Mesodermal cell (in vitro differentiated cells): ENCODE data around the gene AGBL1.

Experiments used
- H3K27ac ChIP-seq: 2 replicates; pipeline ENCODE4 v1.7.0; 2013; ENCODE audit warnings: mild to moderate bottlenecking, low read depth, low read length, moderate library complexity; ENCODE audit not compliant: severe bottlenecking
- H3K36me3 ChIP-seq: 2 replicates; pipeline ENCODE4 v1.7.1; 2013; ENCODE audit warnings: mild to moderate bottlenecking, low read length, moderate library complexity; ENCODE audit not compliant: control insufficient read depth, insufficient read depth
- H3K4me1 ChIP-seq: one replicate; pipeline ENCODE4 v1.7.1; 2013; ENCODE audit warnings: mild to moderate bottlenecking, low read length; ENCODE audit not compliant: insufficient read depth, control insufficient read depth, poor library complexity, severe bottlenecking
- H3K4me3 ChIP-seq: 2 replicates; pipeline ENCODE4 v1.7.0; 2013; ENCODE audit warnings: low read length, control low read depth, mild to moderate bottlenecking; ENCODE audit not compliant: insufficient read depth, poor library complexity, severe bottlenecking; ENCODE audit errors: extremely low read depth
- H3K9me3 ChIP-seq: 2 replicates; pipeline ENCODE4 v1.7.1; 2013; ENCODE audit warnings: mild to moderate bottlenecking, low read length, moderate library complexity; ENCODE audit not compliant: control insufficient read depth
- WGBS, 2 experiments: methylation state at CpG; one replicate each; pipeline ENCODE4 v1.1.5; 2013; ENCODE audit warnings: missing lambda C conversion rate in 2 of 2; ENCODE audit not compliant: insufficient coverage in 2 of 2; 5-methylcytosine and 5-hydroxymethylcytosine counted together

The AGBL1 gene

GRCh38 chr15:86663304-86663703 lies 583.6 kb downstream of the AGBL1 start:
- H3K27ac ChIP-seq, result no peak overlapping the region
- no peak overlapping the region for H3K4me3 ChIP-seq
- WGBS, 2 experiments, result 86 to 88% methylated on average over 1 of the region's 1 CpG
- H3K9me3 ChIP-seq, result no peaks in the 10 kb centered on the region
- H3K36me3 ChIP-seq, result no peaks in the 10 kb centered on the region
- H3K4me1 ChIP-seq, result no peaks in the 10 kb centered on the region

- whole genome bisulfite sequencing, 2 experiments, result 25 to 39% methylated on average over 1 to 2 of the region's 2 CpGs
- H3K4me1 ChIP-seq, result no peaks in the 10 kb centered on the region
- H3K36me3 ChIP-seq, result no peaks in the 10 kb centered on the region
- H3K9me3 ChIP-seq, result no peaks in the 10 kb centered on the region
- no peak overlapping the region for H3K4me3 ChIP-seq
- H3K27ac ChIP-seq, result no peak overlapping the region
Observed at GRCh38 chr15:86663979-86664378, 584.3 kb downstream of the AGBL1 start.

GRCh38 chr15:86664581-86664980 lies 584.9 kb downstream of the AGBL1 start:
- H3K27ac ChIP-seq, result no peak overlapping the region
- WGBS, 2 experiments, result no CpG with 5 or more reads among the region's 1 CpG
- no peaks in the 10 kb centered on the region for H3K4me1 ChIP-seq

GRCh38 chr15:86676002-86676401 lies 596.3 kb downstream of the AGBL1 start:
- Histone ChIP-seq H3K27ac (no peak overlapping the region), H3K4me1 (no peaks in the 10 kb centered on the region), H3K36me3 (no peaks in the 10 kb centered on the region), H3K9me3 (no peaks in the 10 kb centered on the region), H3K4me3 (no peak overlapping the region)
- WGBS, 2 experiments, result 89 to 100% methylated on average over 1 to 3 of the region's 4 CpGs

More at GRCh38 chr15:86664581-86664980, 584.9 kb downstream of the AGBL1 start:
- no peaks in the 10 kb centered on the region for H3K36me3 ChIP-seq
- H3K4me3 ChIP-seq, result no peak overlapping the region
- H3K9me3 ChIP-seq, result no peaks in the 10 kb centered on the region

- Histone ChIP-seq H3K27ac (no peak overlapping the region), H3K36me3 (no peaks in the 10 kb centered on the region)
Observed at GRCh38 chr15:86677278-86677677, 597.6 kb downstream of the AGBL1 start.

GRCh38 chr15:86685263-86685662 lies 605.6 kb downstream of the AGBL1 start:
- Histone ChIP-seq H3K4me1 (no peaks in the 10 kb centered on the region), H3K27ac (no peak overlapping the region), H3K4me3 (no peak overlapping the region), H3K9me3 (no peaks in the 10 kb centered on the region), H3K36me3 (no peaks in the 10 kb centered on the region)
- WGBS, 2 experiments, result 100% methylated on average over 2 of the region's 3 CpGs; no CpG with 5 or more reads in 1 of the 2 experiments

More at GRCh38 chr15:86677278-86677677, 597.6 kb downstream of the AGBL1 start:
- WGBS, 2 experiments, result 33 to 34% methylated on average over 3 to 5 of the region's 6 CpGs
- Histone ChIP-seq H3K9me3 (no peaks in the 10 kb centered on the region), H3K4me3 (no peak overlapping the region), H3K4me1 (no peaks in the 10 kb centered on the region)

GRCh38 chr15:86689006-86689405 lies 609.3 kb downstream of the AGBL1 start:
- H3K9me3 ChIP-seq, result no peaks in the 10 kb centered on the region
- WGBS, 2 experiments, result 89 to 92% methylated on average over 2 of the region's 4 CpGs
- H3K4me1 ChIP-seq, result no peaks in the 10 kb centered on the region
- H3K27ac ChIP-seq, result no peak overlapping the region
- no peak overlapping the region for H3K4me3 ChIP-seq
- no peaks in the 10 kb centered on the region for H3K36me3 ChIP-seq

- H3K9me3 ChIP-seq, result no peaks in the 10 kb centered on the region
- H3K36me3 ChIP-seq, result no peaks in the 10 kb centered on the region
- WGBS, 2 experiments, result 80 to 100% methylated on average over 1 of the region's 1 CpG
- no peak overlapping the region for H3K27ac ChIP-seq
- H3K4me1 ChIP-seq, result no peaks in the 10 kb centered on the region
- H3K4me3 ChIP-seq, result no peak overlapping the region
Observed at GRCh38 chr15:86690566-86690965, 610.9 kb downstream of the AGBL1 start.

GRCh38 chr15:86691091-86691663 lies 611.5 kb downstream of the AGBL1 start:
- no CpG with 5 or more reads among the region's 2 CpGs for WGBS, 2 experiments
- no peak overlapping the region for H3K4me3 ChIP-seq
- H3K27ac ChIP-seq, result no peak overlapping the region
- no peaks in the 10 kb centered on the region for H3K9me3 ChIP-seq
- no peaks in the 10 kb centered on the region for H3K4me1 ChIP-seq
- no peaks in the 10 kb centered on the region for H3K36me3 ChIP-seq

- WGBS, 2 experiments, result 65 to 90% methylated on average over 2 of the region's 3 CpGs
- H3K4me1 ChIP-seq, result no peaks in the 10 kb centered on the region
- H3K27ac ChIP-seq, result no peak overlapping the region
- no peaks in the 10 kb centered on the region for H3K36me3 ChIP-seq
- H3K4me3 ChIP-seq, result no peak overlapping the region
- no peaks in the 10 kb centered on the region for H3K9me3 ChIP-seq
Observed at GRCh38 chr15:86700864-86701610, 621.4 kb downstream of the AGBL1 start.

- no peaks in the 10 kb centered on the region for H3K4me1 ChIP-seq
- H3K9me3 ChIP-seq, result no peaks in the 10 kb centered on the region
- H3K4me3 ChIP-seq, result no peak overlapping the region
- no peaks in the 10 kb centered on the region for H3K36me3 ChIP-seq
- no peak overlapping the region for H3K27ac ChIP-seq
Observed at GRCh38 chr15:86701611-86701963, 621.9 kb downstream of the AGBL1 start.
